A549 (cell line): Measurements from ENCODE around the gene PLA2G7. TPM values are rescaled to one million over a fixed set of nuclear protein-coding genes. Genes with fewer than 3 reads are reported as not detected.

Experiments used
- ATAC-seq, 2 experiments: fragments of 200-7000 bp in 1 of 2; fragments of >200 bp in 1 of 2; cut with Nextera tagmentation in 1 of 2; cut with Tn5 transposase in 1 of 2; 3 replicates each; pipeline versions ENCODE4 v1.8.0 to v1.9.1; 2018 to 2020; ENCODE audit warnings: mild to moderate bottlenecking in 1 of 2, moderate library complexity in 1 of 2
- CTCF ChIA-PET: fragments of 300-600 bp; sonication (Branson Sonifier 250); formaldehyde crosslinking; extraction: SDS; loops from one replicate; lab custom pipeline; 2021; ENCODE audit warnings: antibody characterized with exemption, inconsistent platforms; lab: Yijun Ruan, JAX
- POLR2A ChIA-PET: fragments of 350-600 bp; formaldehyde crosslinking; extraction: SDS; loops from one replicate; lab custom pipeline; 2021; ENCODE audit warnings: antibody characterized with exemption, inconsistent platforms; lab: Yijun Ruan, JAX
- DNase-seq, 2 experiments: peaks; one replicate each; pipeline versions ENCODE4 v3.0.0 to v3.0.0-alpha.2; 2011 to 2016; ENCODE audit warnings: low read depth in 1 of 2, low spot score in 1 of 2
- FAIRE-seq: peaks from 2 replicates; lab custom pipeline; 2011; peaks lifted over from hg19 to GRCh38; lab: Jason Lieb, UNC
- H3K27ac ChIP-seq, 2 experiments: fragments of >200 bp; sonication (Bioruptor Twin); formaldehyde crosslinking; 3 replicates each; pipeline ENCODE4 v1.5.1; 2016 to 2017
- H3K4me1 ChIP-seq: fragments of >200 bp; sonication (Bioruptor Twin); formaldehyde crosslinking; 3 replicates; pipeline ENCODE4 v1.6.1; 2016
- H3K4me2 ChIP-seq: fragments of >200 bp; sonication (Bioruptor Twin); formaldehyde crosslinking; 3 replicates; pipeline ENCODE4 v1.6.1; 2016
- H3K4me3 ChIP-seq: fragments of >200 bp; sonication (Bioruptor Twin); formaldehyde crosslinking; 3 replicates; pipeline ENCODE4 v1.5.1; 2016
- H3K9me3 ChIP-seq: fragments of >200 bp; sonication (Bioruptor Twin); formaldehyde crosslinking; 3 replicates; pipeline ENCODE4 v1.6.1; 2016
- BCL3 ChIP-seq: fragments of >200 bp; sonication (Bioruptor Twin); formaldehyde crosslinking; IDR thresholded peaks from 3 replicates; pipeline ENCODE4 v1.6.1; 2016
- CBX2 ChIP-seq: fragments of 200-600 bp; sonication (generic); IDR thresholded peaks from 2 replicates; pipeline ENCODE4 v1.6.1; 2016; ENCODE audit warnings: low read depth, mild to moderate bottlenecking, borderline replicate concordance
- CHD4 ChIP-seq: fragments of 200-600 bp; sonication (generic); IDR thresholded peaks from 2 replicates; pipeline ENCODE4 v1.6.1; 2016; ENCODE audit warnings: antibody characterized with exemption, mild to moderate bottlenecking, borderline replicate concordance
- CTCF ChIP-seq: fragments of >200 bp; sonication (Bioruptor Twin); formaldehyde crosslinking; IDR thresholded peaks from 3 replicates; pipeline ENCODE4 v1.5.1; 2016
- EHMT2 ChIP-seq: fragments of 200-600 bp; sonication (generic); IDR thresholded peaks from 2 replicates; pipeline ENCODE4 v1.6.1; 2016; ENCODE audit warnings: antibody characterized with exemption, low read depth, mild to moderate bottlenecking, moderate library complexity
- FOSB ChIP-seq: fragments of 250-450 bp; sonication (Bioruptor Pico); IDR thresholded peaks from 2 replicates; pipeline ENCODE4 v1.5.0; 2020; ENCODE audit warnings: mild to moderate bottlenecking, moderate library complexity
- FOXS1 ChIP-seq: fragments of 250-450 bp; sonication (Bioruptor Pico); IDR thresholded peaks from 2 replicates; pipeline ENCODE4 v1.5.0; 2020; ENCODE audit warnings: mild to moderate bottlenecking, moderate library complexity
- HEYL ChIP-seq: fragments of 250-450 bp; sonication (Bioruptor Pico); IDR thresholded peaks from 2 replicates; pipeline ENCODE4 v1.8.0; 2021; ENCODE audit warnings: mild to moderate bottlenecking, moderate library complexity
- HOXB5 ChIP-seq: fragments of 250-450 bp; sonication (Bioruptor Pico); IDR thresholded peaks from 2 replicates; pipeline ENCODE4 v1.5.0; 2020; ENCODE audit warnings: mild to moderate bottlenecking, moderate library complexity
- JUNB ChIP-seq: fragments of >200 bp; sonication (Bioruptor Twin); formaldehyde crosslinking; IDR thresholded peaks from 2 replicates; pipeline ENCODE4 v1.6.1; 2016
- KDM5A ChIP-seq: fragments of 200-600 bp; sonication (generic); IDR thresholded peaks from 2 replicates; pipeline ENCODE4 v1.6.1; 2016; ENCODE audit warnings: antibody characterized with exemption, mild to moderate bottlenecking
- MAFK ChIP-seq: fragments of 450-650 bp; IDR thresholded peaks from 2 replicates; pipeline ENCODE4 v1.6.1; 2014; ENCODE audit not compliant: partially characterized antibody
- NFE2L2 ChIP-seq: fragments of 150-350 bp; conservative IDR thresholded peaks from 2 replicates; pipeline ENCODE4 v1.6.1; 2014; ENCODE audit warnings: low read length
- NR3C1 ChIP-seq: fragments of >200 bp; sonication (Bioruptor Twin); formaldehyde crosslinking; IDR thresholded peaks from 3 replicates; pipeline ENCODE4 v1.6.1; 2017
- PHF8 ChIP-seq: fragments of 200-600 bp; sonication (generic); IDR thresholded peaks from 2 replicates; pipeline ENCODE4 v1.6.1; 2016; ENCODE audit warnings: low read depth, mild to moderate bottlenecking, antibody characterized with exemption, moderate library complexity, borderline replicate concordance
- RAD21 ChIP-seq, 2 experiments: fragments of >200 bp in 1 of 2; sonication (Bioruptor Twin) in 1 of 2; formaldehyde crosslinking in 1 of 2; IDR thresholded peaks in 1 of 2; conservative IDR thresholded peaks in 1 of 2; 2 replicates in 1 of 2; 3 replicates in 1 of 2; pipeline ENCODE4 v1.6.1; 2012 to 2018; ENCODE audit warnings: inconsistent platforms in 1 of 2
- RARB ChIP-seq: fragments of 250-450 bp; sonication (Bioruptor Pico); IDR thresholded peaks from 2 replicates; pipeline ENCODE4 v1.8.0; 2021; ENCODE audit warnings: mild to moderate bottlenecking, moderate library complexity
- RCOR1 ChIP-seq: fragments of 150-350 bp; IDR thresholded peaks from 2 replicates; pipeline ENCODE4 v1.6.1; 2014; ENCODE audit warnings: antibody characterized with exemption, low read length, low read depth
- RFX5 ChIP-seq: fragments of 450-650 bp; IDR thresholded peaks from 2 replicates; pipeline ENCODE4 v1.7.1; 2014; ENCODE audit warnings: antibody characterized with exemption, mild to moderate bottlenecking, moderate library complexity
- RNF2 ChIP-seq: fragments of 200-600 bp; sonication (generic); IDR thresholded peaks from 2 replicates; pipeline ENCODE4 v1.6.1; 2016; ENCODE audit warnings: low read depth, mild to moderate bottlenecking, antibody characterized with exemption, moderate library complexity, borderline replicate concordance
- SMC3 ChIP-seq: fragments of >200 bp; sonication (Bioruptor Twin); formaldehyde crosslinking; IDR thresholded peaks from 3 replicates; pipeline ENCODE4 v1.6.1; 2018; ENCODE audit warnings: inconsistent platforms
- SREBF2 ChIP-seq: fragments of 450-650 bp; IDR thresholded peaks from 2 replicates; pipeline ENCODE4 v1.6.1; 2014; ENCODE audit warnings: mild to moderate bottlenecking, moderate library complexity
- TP53 ChIP-seq: fragments of 250-450 bp; sonication (Bioruptor Pico); IDR thresholded peaks from 2 replicates; pipeline ENCODE4 v1.5.0; 2021; ENCODE audit warnings: mild to moderate bottlenecking, moderate library complexity
- ZC3H11A ChIP-seq: fragments of 450-650 bp; IDR thresholded peaks from 2 replicates; pipeline ENCODE4 v1.6.1; 2014; ENCODE audit warnings: antibody characterized with exemption, mild to moderate bottlenecking
- ZFP36 ChIP-seq: fragments of 450-650 bp; IDR thresholded peaks from 2 replicates; pipeline ENCODE4 v1.6.1; 2014; ENCODE audit warnings: borderline replicate concordance; ENCODE audit not compliant: partially characterized antibody
- ZNF302 ChIP-seq: fragments of 250-450 bp; sonication (Bioruptor Pico); IDR thresholded peaks from 2 replicates; pipeline ENCODE4 v1.9.0; 2021; ENCODE audit warnings: inconsistent platforms, mild to moderate bottlenecking, moderate library complexity
- ZSCAN20 ChIP-seq: fragments of 250-450 bp; sonication (Bioruptor Pico); IDR thresholded peaks from 2 replicates; pipeline ENCODE4 v1.8.0; 2022; ENCODE audit warnings: mild to moderate bottlenecking, moderate library complexity
- WGBS: methylation state at CpG from one replicate; pipeline ENCODE4 v1.1.6; 2017; ENCODE audit errors: missing lambda C conversion rate; 5-methylcytosine and 5-hydroxymethylcytosine counted together
- polyA plus RNA-seq, 4 experiments: library from polyadenylated mRNA; depleted of rRNA in 3 of 4; stranded (reverse); fragments of >200 nt; fragmentation: RNase III in 1 of 4; extraction: RNeasy Plus Mini Kit Qiagen cat#74134 plus additional on column Dnase treatment in 1 of 4; gene quantifications; 2 replicates in 3 of 4; 3 replicates in 1 of 4; pipeline ENCODE4 v1.2.3, GENCODE V29; 2011 to 2017

PLA2G7 gene
- polyA plus RNA-seq, 2 of the 4 experiments (the other 2 are of a cell fraction), result 0.04 TPM; not detected in 1

GRCh38 chr6:46688117-46688965 lies 46.8 kb downstream of the PLA2G7 start:
- no peak overlapping the region for H3K4me3 ChIP-seq
- H3K4me1 ChIP-seq, result no peaks in the 10 kb centered on the region
- no peak for FAIRE-seq
- no peak for ATAC-seq
- no peak for TF ChIP-seq PHF8
- no peak for TF ChIP-seq RFX5
- TF ChIP-seq SREBF2, result no peak
- TF ChIP-seq CBX2, result no peak
- no peak for TF ChIP-seq KDM5A
- no peak for TF ChIP-seq NFE2L2
- TF ChIP-seq JUNB, result no peak
- no peak for TF ChIP-seq RAD21 (conservative IDR thresholded peaks at IDR 0.05 in 1 of 2, IDR thresholded peaks at IDR 0.05 in 1 of 2)
- no peak for TF ChIP-seq CTCF
- TF ChIP-seq ZSCAN20 (CRISPR knock-in tag), result no peak
- no peak for TF ChIP-seq HOXB5
- TF ChIP-seq FOSB, result no peak
- TF ChIP-seq HEYL (CRISPR knock-in tag), result no peak
- TF ChIP-seq CHD4, result no peak
- no peak for TF ChIP-seq ZFP36
- TF ChIP-seq MAFK, result no peak
- no peak for TF ChIP-seq ZNF302 (CRISPR knock-in tag)
- TF ChIP-seq ZC3H11A, result no peak
- no peak for TF ChIP-seq SMC3
- no peak for TF ChIP-seq RARB (CRISPR knock-in tag)
- DNase-seq, result no peak
- H3K4me2 ChIP-seq, result no peak overlapping the region
- H3K27ac ChIP-seq, result no peak overlapping the region
- no peaks in the 10 kb centered on the region for H3K9me3 ChIP-seq
- ChIA-PET POLR2A (no interaction called here), CTCF (interaction anchor here (0.8 kb wide), 1 partner anchor 15 kb away, joined by 3 read pairs; no protein-coding TSS in a partner anchor)
- 94% methylated on average over 53 of the region's 85 CpGs for WGBS

- no peak within 1 kb of the TSS for H3K4me2 ChIP-seq
- 77% methylated on average over 24 of the region's 41 CpGs for WGBS
- TF ChIP-seq ZNF302 (CRISPR knock-in tag) (no peak), NR3C1 (no peak), TP53 (CRISPR knock-in tag) (no peak), FOXS1 (CRISPR knock-in tag) (no peak), EHMT2 (no peak), RCOR1 (no peak), FOSB (no peak), RNF2 (no peak), RAD21 (conservative IDR thresholded peaks at IDR 0.05 in 1 of 2, IDR thresholded peaks at IDR 0.05 in 1 of 2) (no peak), NFE2L2 (no peak), BCL3 (no peak)
- TF ChIP-seq, all 56 proteins: peak for 0
- no peak for FAIRE-seq
- no peaks in the 10 kb centered on the region for H3K4me1 ChIP-seq
- no peak for ATAC-seq
- H3K9me3 ChIP-seq, result no peaks in the 10 kb centered on the region
- POLR2A ChIA-PET, result no interaction called here
- no peak for DNase-seq
- CTCF ChIA-PET, result interaction anchor here (0.8 kb wide), 1 partner anchor 16 kb away, joined by 3 read pairs; no protein-coding TSS in a partner anchor
- H3K4me3 ChIP-seq, result no peak within 1 kb of the TSS
- H3K27ac ChIP-seq, result no peak within 1 kb of the TSS
These were observed 47.5 kb downstream of the PLA2G7 start, which contains the start of gene TDRD6 for GRCh38 chr6:46687619-46688097. Gene TDRD6, plus strand, starts transcription at chr6:46687885. Its CDS starts 244 bp downstream, at chr6:46688129.
